ENCODE measurements around the gene PHACTR2. TPM values are rescaled to one million over a fixed set of nuclear protein-coding genes. Genes with fewer than 3 reads are reported as not detected.
"Not testable (repeated sequence)": the region's sequence is repeated elsewhere in the genome, so short reads cannot be mapped to it uniquely, and the experiment has no call there.

The PHACTR2 gene
- total and polyA plus RNA-seq, 2 donors = 5.5 to 9.8 TPM

- no peak overlapping the region for H3K27ac ChIP-seq (ENCODE audit: low read depth in 1 of 2, low read length in 1 of 2)
- no peak overlapping the region for H3K4me3 ChIP-seq (ENCODE audit: low read length in 2 of 2)
- H3K27me3 ChIP-seq (ENCODE audit: control insufficient read depth in 2 of 2, insufficient read depth in 1 of 2, low read length in 1 of 2) = no peaks in the 10 kb centered on the region
- WGBS = 95% methylated on average over 5 of the region's 5 CpGs
- DNase-seq (ENCODE audit: low read depth in 6 of 9, low spot score in 9 of 9) = no peak
- H3K36me3 ChIP-seq (ENCODE audit: control insufficient read depth in 2 of 2, insufficient read depth in 2 of 2, low read length in 1 of 2) = peaks cover 25 to 73% of the 10 kb centered on the region in 2 donors
- no peaks in the 10 kb centered on the region for H3K9me3 ChIP-seq (ENCODE audit: control insufficient read depth in 2 of 2, insufficient read depth in 1 of 2, low read length in 1 of 2)
- no peaks in the 10 kb centered on the region for H3K4me1 ChIP-seq (ENCODE audit: control insufficient read depth in 2 of 2, insufficient read depth in 2 of 2, low read length in 2 of 2)
Measured at GRCh38 chr6:143857651-143858050, 179.9 kb downstream of the PHACTR2 start.

DNA sequence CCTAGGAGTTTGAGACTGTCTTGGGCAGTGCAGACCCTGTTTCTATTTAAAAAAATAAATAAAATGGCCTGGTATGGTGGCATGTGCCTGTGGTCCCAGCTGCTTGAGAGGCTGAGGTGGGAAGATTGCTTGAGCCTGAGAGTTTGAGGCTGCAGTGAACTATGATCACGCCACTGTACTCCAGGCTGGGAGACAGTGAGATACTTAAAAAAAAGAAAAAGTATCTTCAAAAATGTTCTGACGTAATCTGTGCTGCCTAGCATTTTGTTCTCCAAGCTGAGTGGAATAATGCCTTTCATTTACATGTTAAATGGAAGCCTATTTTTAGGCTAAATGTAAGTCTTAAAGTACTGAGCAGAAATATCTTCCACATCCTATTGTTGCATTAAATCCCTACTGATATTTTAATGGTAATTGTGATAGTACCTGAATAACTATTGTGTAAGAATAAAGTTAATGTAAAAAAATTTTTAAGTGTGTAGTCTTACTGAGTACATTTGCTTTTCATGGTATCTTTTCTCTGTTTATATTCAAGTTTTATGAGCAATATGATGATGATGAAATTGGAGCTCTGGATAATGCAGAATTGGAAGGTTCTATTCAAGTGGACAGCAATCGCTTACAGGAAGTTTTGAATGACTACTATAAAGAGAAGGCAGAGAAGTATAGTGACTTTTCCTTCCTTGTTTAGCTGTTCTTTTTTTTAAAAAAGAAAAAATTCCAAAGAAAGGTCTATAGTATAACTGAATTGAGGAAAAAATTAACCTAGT lies 182.3 kb downstream of the PHACTR2 start:
- Histone ChIP-seq H3K27ac (ENCODE audit: low read depth in 1 of 2, low read length in 1 of 2) (no peak overlapping the region), H3K9me3 (ENCODE audit: control insufficient read depth in 2 of 2, insufficient read depth in 1 of 2, low read length in 1 of 2) (no peaks in the 10 kb centered on the region), H3K4me3 (ENCODE audit: low read length in 2 of 2) (no peak overlapping the region), H3K36me3 (ENCODE audit: control insufficient read depth in 2 of 2, insufficient read depth in 2 of 2, low read length in 1 of 2) (peaks cover 25 to 81% of the 10 kb centered on the region in 2 donors), H3K27me3 (ENCODE audit: control insufficient read depth in 2 of 2, insufficient read depth in 1 of 2, low read length in 1 of 2) (no peaks in the 10 kb centered on the region), H3K4me1 (ENCODE audit: control insufficient read depth in 2 of 2, insufficient read depth in 2 of 2, low read length in 2 of 2) (no peaks in the 10 kb centered on the region)
- no peak for DNase-seq (ENCODE audit: low read depth in 6 of 9, low spot score in 9 of 9)
- WGBS = 98% methylated on average over 3 of the region's 3 CpGs

GRCh38 chr6:143863771-143864170 lies 186.0 kb downstream of the PHACTR2 start:
- 96% methylated on average over 2 of the region's 2 CpGs for WGBS
- Histone ChIP-seq H3K4me3 (ENCODE audit: low read length in 2 of 2) (no peak overlapping the region), H3K4me1 (ENCODE audit: control insufficient read depth in 2 of 2, insufficient read depth in 2 of 2, low read length in 2 of 2) (no peaks in the 10 kb centered on the region), H3K36me3 (ENCODE audit: control insufficient read depth in 2 of 2, insufficient read depth in 2 of 2, low read length in 1 of 2) (peaks cover 15 to 57% of the 10 kb centered on the region in 2 donors), H3K9me3 (ENCODE audit: control insufficient read depth in 2 of 2, insufficient read depth in 1 of 2, low read length in 1 of 2) (no peaks in the 10 kb centered on the region), H3K27ac (ENCODE audit: low read depth in 1 of 2, low read length in 1 of 2) (no peak overlapping the region), H3K27me3 (ENCODE audit: control insufficient read depth in 2 of 2, insufficient read depth in 1 of 2, low read length in 1 of 2) (no peaks in the 10 kb centered on the region)
- no peak for DNase-seq (ENCODE audit: low read depth in 6 of 9, low spot score in 9 of 9)

DNA sequence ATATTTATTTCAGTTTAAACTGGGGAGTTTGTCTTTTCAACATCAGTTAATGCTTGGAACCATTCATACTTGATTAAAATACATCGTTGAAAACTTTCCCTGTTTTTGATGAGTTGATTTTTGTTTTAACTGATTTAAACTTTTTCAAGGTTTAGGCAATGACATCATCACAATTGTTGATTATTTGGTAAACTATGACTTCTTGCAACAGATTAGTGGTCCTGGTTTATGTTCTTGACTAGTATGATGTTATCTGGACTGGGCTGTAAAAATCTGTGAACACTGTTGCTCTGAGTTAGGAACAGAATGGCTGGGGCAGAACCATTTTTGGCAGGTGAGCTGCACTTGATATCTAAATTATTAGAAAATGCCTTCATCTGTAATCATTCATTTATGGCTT lies 186.5 kb downstream of the PHACTR2 start, which contains the start of gene ZC2HC1B:
Gene ZC2HC1B, plus strand, starts transcription at position 241 of the 400 bp plus-strand sequence. Its CDS starts 66 bp downstream, at position 307.
- WGBS = 97% methylated on average over 1 of the region's 1 CpG
- no peaks in the 10 kb centered on the region for H3K9me3 ChIP-seq (ENCODE audit: control insufficient read depth in 2 of 2, insufficient read depth in 1 of 2, low read length in 1 of 2)
- no peaks in the 10 kb centered on the region for H3K4me1 ChIP-seq (ENCODE audit: control insufficient read depth in 2 of 2, insufficient read depth in 2 of 2, low read length in 2 of 2)
- H3K4me3 ChIP-seq (ENCODE audit: low read length in 2 of 2) = no peak within 1 kb of the TSS
- DNase-seq (ENCODE audit: low read depth in 6 of 9, low spot score in 9 of 9) = no peak
- H3K36me3 ChIP-seq (ENCODE audit: control insufficient read depth in 2 of 2, insufficient read depth in 2 of 2, low read length in 1 of 2) = peaks cover 15 to 52% of the 10 kb centered on the region in 2 donors
- no peak within 1 kb of the TSS for H3K27ac ChIP-seq (ENCODE audit: low read depth in 1 of 2, low read length in 1 of 2)
- H3K27me3 ChIP-seq (ENCODE audit: control insufficient read depth in 2 of 2, insufficient read depth in 1 of 2, low read length in 1 of 2) = no peaks in the 10 kb centered on the region

DNA sequence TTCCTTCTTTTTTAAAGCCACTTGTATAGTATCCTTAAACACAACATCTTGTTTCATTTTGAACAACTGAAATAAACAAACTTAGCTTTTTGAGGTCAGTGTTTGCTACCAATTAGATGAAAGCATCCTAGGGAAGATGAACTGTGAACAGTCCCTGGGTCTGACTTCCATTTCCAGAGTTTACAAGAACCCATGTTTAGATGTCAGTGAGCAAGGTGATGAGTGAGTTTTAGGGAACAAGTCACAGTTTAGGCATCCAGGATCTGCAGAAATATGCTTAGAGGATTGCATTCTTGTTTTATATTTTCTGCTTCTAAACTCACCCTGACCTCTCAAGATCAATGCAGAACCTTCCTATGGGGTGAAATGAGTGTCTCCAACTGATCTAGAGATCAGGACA lies 189.5 kb downstream of the PHACTR2 start:
- H3K9me3 ChIP-seq (ENCODE audit: control insufficient read depth in 2 of 2, insufficient read depth in 1 of 2, low read length in 1 of 2) = no peaks in the 10 kb centered on the region
- H3K27ac ChIP-seq (ENCODE audit: low read depth in 1 of 2, low read length in 1 of 2) = no peak overlapping the region
- H3K36me3 ChIP-seq (ENCODE audit: control insufficient read depth in 2 of 2, insufficient read depth in 2 of 2, low read length in 1 of 2) = peaks cover 7 to 23% of the 10 kb centered on the region in 2 donors
- H3K27me3 ChIP-seq (ENCODE audit: control insufficient read depth in 2 of 2, insufficient read depth in 1 of 2, low read length in 1 of 2) = no peaks in the 10 kb centered on the region
- H3K4me3 ChIP-seq (ENCODE audit: low read length in 2 of 2) = no peak overlapping the region
- no peak for DNase-seq (ENCODE audit: low read depth in 6 of 9, low spot score in 9 of 9)
- H3K4me1 ChIP-seq (ENCODE audit: control insufficient read depth in 2 of 2, insufficient read depth in 2 of 2, low read length in 2 of 2) = no peaks in the 10 kb centered on the region

DNA sequence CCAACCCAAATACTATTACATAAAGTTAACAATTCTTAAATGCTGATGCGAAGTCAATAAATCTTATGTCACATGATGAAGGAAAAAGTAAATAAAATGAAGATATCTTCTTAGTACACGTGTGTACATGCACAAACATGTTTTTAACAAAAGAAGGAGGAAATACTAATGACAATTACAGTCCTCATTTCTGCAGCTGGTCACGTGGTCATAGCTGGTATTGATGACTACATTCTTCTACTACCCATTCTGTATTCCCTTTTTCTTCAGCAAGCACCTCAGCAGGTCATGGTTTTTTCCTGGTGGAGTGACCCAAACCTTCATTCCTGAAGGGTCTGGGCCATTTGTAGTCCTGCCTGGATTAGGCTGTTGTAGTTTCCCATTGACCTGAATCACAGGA lies 191.0 kb downstream of the PHACTR2 start:
- WGBS = 97% methylated on average over 3 of the region's 3 CpGs
- not testable (repeated sequence) for H3K27me3 ChIP-seq (ENCODE audit: control insufficient read depth in 2 of 2, insufficient read depth in 1 of 2, low read length in 1 of 2); H3K4me1 ChIP-seq (ENCODE audit: control insufficient read depth in 2 of 2, insufficient read depth in 2 of 2, low read length in 2 of 2); DNase-seq (ENCODE audit: low read depth in 6 of 9, low spot score in 9 of 9); H3K9me3 ChIP-seq (ENCODE audit: control insufficient read depth in 2 of 2, insufficient read depth in 1 of 2, low read length in 1 of 2); H3K4me3 ChIP-seq (ENCODE audit: low read length in 2 of 2); H3K27ac ChIP-seq (ENCODE audit: low read depth in 1 of 2, low read length in 1 of 2)
- peaks cover 7 to 12% of the 10 kb centered on the region in 2 donors for H3K36me3 ChIP-seq (ENCODE audit: control insufficient read depth in 2 of 2, insufficient read depth in 2 of 2, low read length in 1 of 2)

GRCh38 chr6:143871202-143871730 lies 193.5 kb downstream of the PHACTR2 start:
- not testable (repeated sequence) for H3K27me3 ChIP-seq (ENCODE audit: control insufficient read depth in 2 of 2, insufficient read depth in 1 of 2, low read length in 1 of 2); H3K4me1 ChIP-seq (ENCODE audit: control insufficient read depth in 2 of 2, insufficient read depth in 2 of 2, low read length in 2 of 2); H3K27ac ChIP-seq (ENCODE audit: low read depth in 1 of 2, low read length in 1 of 2); H3K4me3 ChIP-seq (ENCODE audit: low read length in 2 of 2); H3K36me3 ChIP-seq (ENCODE audit: control insufficient read depth in 2 of 2, insufficient read depth in 2 of 2, low read length in 1 of 2); DNase-seq (ENCODE audit: low read depth in 6 of 9, low spot score in 9 of 9); H3K9me3 ChIP-seq (ENCODE audit: control insufficient read depth in 2 of 2, insufficient read depth in 1 of 2, low read length in 1 of 2)
- 93% methylated on average over 1 of the region's 1 CpG for WGBS

GRCh38 chr6:143872201-143872600 lies 194.4 kb downstream of the PHACTR2 start:
- no peaks in the 10 kb centered on the region for H3K36me3 ChIP-seq (ENCODE audit: control insufficient read depth in 2 of 2, insufficient read depth in 2 of 2, low read length in 1 of 2)
- H3K4me1 ChIP-seq (ENCODE audit: control insufficient read depth in 2 of 2, insufficient read depth in 2 of 2, low read length in 2 of 2) = no peaks in the 10 kb centered on the region
- peaks cover 0 to 4% of the 10 kb centered on the region in 2 donors for H3K9me3 ChIP-seq (ENCODE audit: control insufficient read depth in 2 of 2, insufficient read depth in 1 of 2, low read length in 1 of 2)
- H3K27me3 ChIP-seq (ENCODE audit: control insufficient read depth in 2 of 2, insufficient read depth in 1 of 2, low read length in 1 of 2) = no peaks in the 10 kb centered on the region
- no peak overlapping the region for H3K4me3 ChIP-seq (ENCODE audit: low read length in 2 of 2)
- DNase-seq (ENCODE audit: low read depth in 6 of 9, low spot score in 9 of 9) = no peak
- H3K27ac ChIP-seq (ENCODE audit: low read depth in 1 of 2, low read length in 1 of 2) = no peak overlapping the region
- 96% methylated on average over 2 of the region's 2 CpGs for WGBS

- H3K27ac ChIP-seq (ENCODE audit: low read depth in 1 of 2, low read length in 1 of 2); H3K27me3 ChIP-seq (ENCODE audit: control insufficient read depth in 2 of 2, insufficient read depth in 1 of 2, low read length in 1 of 2); H3K9me3 ChIP-seq (ENCODE audit: control insufficient read depth in 2 of 2, insufficient read depth in 1 of 2, low read length in 1 of 2); H3K36me3 ChIP-seq (ENCODE audit: control insufficient read depth in 2 of 2, insufficient read depth in 2 of 2, low read length in 1 of 2); H3K4me1 ChIP-seq (ENCODE audit: control insufficient read depth in 2 of 2, insufficient read depth in 2 of 2, low read length in 2 of 2); H3K4me3 ChIP-seq (ENCODE audit: low read length in 2 of 2); DNase-seq (ENCODE audit: low read depth in 6 of 9, low spot score in 9 of 9): not testable (repeated sequence)
- WGBS = 96% methylated on average over 4 of the region's 4 CpGs
Measured at GRCh38 chr6:143873600-143873999, 195.8 kb downstream of the PHACTR2 start.
